H9 (cell line): Measurements from ENCODE around the gene TTLL1. TPM values are rescaled to one million over a fixed set of nuclear protein-coding genes. Genes with fewer than 3 reads are reported as not detected.

Experiments
- DNase-seq: peaks from one replicate; pipeline ENCODE4 v3.0.0-alpha.2; 2017
- H2AFZ ChIP-seq: one replicate; pipeline ENCODE4 v1.6.1; 2013; ENCODE audit warnings: mild to moderate bottlenecking, low read length, control low read depth, moderate library complexity
- H2AK5ac ChIP-seq: 2 replicates; pipeline ENCODE4 v1.6.1; 2013; ENCODE audit warnings: low read length, control low read depth, mixed read lengths; ENCODE audit not compliant: insufficient read length
- H2BK120ac ChIP-seq: one replicate; pipeline ENCODE4 v1.6.1; 2013; ENCODE audit warnings: low read depth, mild to moderate bottlenecking, low read length, control low read depth, inconsistent platforms; ENCODE audit not compliant: poor library complexity, severe bottlenecking
- H2BK12ac ChIP-seq: 2 replicates; pipeline ENCODE4 v1.6.1; 2013; ENCODE audit warnings: low read length, control low read depth, mixed read lengths, low read depth; ENCODE audit not compliant: insufficient read length
- H2BK15ac ChIP-seq: 2 replicates; pipeline ENCODE4 v1.6.1; 2013; ENCODE audit warnings: low read depth, low read length, control low read depth
- H2BK20ac ChIP-seq: one replicate; pipeline ENCODE4 v1.6.1; 2013; ENCODE audit warnings: low read depth, mild to moderate bottlenecking, low read length, control low read depth, inconsistent platforms; ENCODE audit not compliant: poor library complexity, severe bottlenecking
- H2BK5ac ChIP-seq: 2 replicates; pipeline ENCODE4 v1.6.1; 2013; ENCODE audit warnings: low read length, control low read depth, mixed read lengths; ENCODE audit not compliant: insufficient read length
- H3K14ac ChIP-seq: 2 replicates; pipeline ENCODE4 v1.6.1; 2013; ENCODE audit warnings: low read length, control low read depth; ENCODE audit not compliant: insufficient read depth
- H3K18ac ChIP-seq: 2 replicates; pipeline ENCODE4 v1.6.1; 2013; ENCODE audit warnings: low read depth, mild to moderate bottlenecking, mixed read lengths, low read length, control low read depth; ENCODE audit not compliant: insufficient read length
- H3K23ac ChIP-seq: 2 replicates; pipeline ENCODE4 v1.6.1; 2013; ENCODE audit warnings: low read length, control low read depth, mixed read lengths, low read depth; ENCODE audit not compliant: insufficient read length
- H3K23me2 ChIP-seq: 2 replicates; pipeline ENCODE4 v1.6.1; 2013; ENCODE audit warnings: low read depth, mild to moderate bottlenecking, mixed read lengths, low read length, control low read depth; ENCODE audit not compliant: insufficient read length, poor library complexity, severe bottlenecking
- H3K27ac ChIP-seq: 2 replicates; pipeline ENCODE4 v1.5.1; 2013; ENCODE audit warnings: low read length, control low read depth, mixed read lengths, low read depth; ENCODE audit not compliant: insufficient read length
- H3K27me3 ChIP-seq: 2 replicates; pipeline ENCODE4 v1.6.1; 2013; ENCODE audit warnings: low read length, control low read depth, inconsistent platforms; ENCODE audit not compliant: insufficient read depth
- H3K4ac ChIP-seq: 2 replicates; pipeline ENCODE4 v1.6.1; 2013; ENCODE audit warnings: low read depth, mild to moderate bottlenecking, control low read depth, inconsistent platforms, low read length, moderate library complexity
- H3K4me1 ChIP-seq: 2 replicates; pipeline ENCODE4 v1.6.1; 2013; ENCODE audit warnings: low read length, control low read depth, inconsistent platforms; ENCODE audit not compliant: insufficient read depth
- H3K4me2 ChIP-seq: 2 replicates; pipeline ENCODE4 v1.6.1; 2013; ENCODE audit warnings: low read length, control low read depth, mixed read lengths; ENCODE audit not compliant: insufficient read length, insufficient read depth
- H3K56ac ChIP-seq: 2 replicates; pipeline ENCODE4 v1.6.1; 2013; ENCODE audit warnings: low read depth, mild to moderate bottlenecking, mixed read lengths, low read length, control low read depth; ENCODE audit not compliant: insufficient read length
- H3K79me1 ChIP-seq: 2 replicates; pipeline ENCODE4 v1.6.1; 2013; ENCODE audit warnings: low read depth, mild to moderate bottlenecking, moderate library complexity, low read length, control low read depth, inconsistent platforms; ENCODE audit not compliant: insufficient read depth, poor library complexity, severe bottlenecking
- H3K79me2 ChIP-seq: 2 replicates; pipeline ENCODE4 v1.6.1; 2013; ENCODE audit warnings: low read length, control low read depth, inconsistent platforms; ENCODE audit not compliant: insufficient read depth
- H3K9ac ChIP-seq: 2 replicates; pipeline ENCODE4 v1.6.1; 2013; ENCODE audit warnings: low read length, control low read depth, mixed read lengths; ENCODE audit not compliant: insufficient read length; ENCODE audit errors: extremely low read depth
- H3K9me3 ChIP-seq: one replicate; pipeline ENCODE4 v1.6.1; 2013; ENCODE audit warnings: low read depth, low read length, inconsistent platforms; ENCODE audit not compliant: control insufficient read depth
- H3T11ph ChIP-seq: one replicate; pipeline ENCODE4 v1.6.1; 2013; ENCODE audit warnings: mild to moderate bottlenecking, low read length, control low read depth, inconsistent platforms
- H4K20me1 ChIP-seq: one replicate; pipeline ENCODE4 v1.6.1; 2013; ENCODE audit not compliant: control insufficient read depth, insufficient read length, insufficient read depth
- H4K5ac ChIP-seq: 2 replicates; pipeline ENCODE4 v1.6.1; 2013; ENCODE audit warnings: low read depth, mild to moderate bottlenecking, mixed read lengths, low read length, control low read depth; ENCODE audit not compliant: insufficient read length
- H4K8ac ChIP-seq: replicated peaks from 2 replicates; pipeline ENCODE4 v1.6.1; 2013; ENCODE audit warnings: low read length, control low read depth, mixed read lengths, low read depth; ENCODE audit not compliant: insufficient read length
- H4K91ac ChIP-seq: 2 replicates; pipeline ENCODE4 v1.6.1; 2013; ENCODE audit warnings: low read depth, mild to moderate bottlenecking, moderate library complexity, mixed read lengths, low read length, control low read depth; ENCODE audit not compliant: insufficient read length
- H3K27ac Mint-ChIP-seq, 3 experiments: 2 replicates in 2 of 3; 3 replicates in 1 of 3; pipeline ENCODE4 v1.8.0; 2020 to 2021; ENCODE audit warnings: mixed read lengths in 3 of 3, mild to moderate bottlenecking in 1 of 3, moderate library complexity in 1 of 3
- H3K27me3 Mint-ChIP-seq: 2 replicates; pipeline ENCODE4 v1.8.0; 2021; ENCODE audit warnings: low read depth, mild to moderate bottlenecking, moderate library complexity, mixed read lengths
- H3K36me3 Mint-ChIP-seq, 3 experiments: 2 replicates in 2 of 3; 3 replicates in 1 of 3; pipeline ENCODE4 v1.8.0; 2020 to 2021; ENCODE audit warnings: low read depth in 3 of 3, mixed read lengths in 3 of 3; ENCODE audit not compliant: insufficient read depth in 1 of 3
- H3K4me1 Mint-ChIP-seq, 2 experiments: 2 replicates each; pipeline ENCODE4 v1.8.0; 2020; ENCODE audit warnings: mixed read lengths in 2 of 2
- H3K4me3 Mint-ChIP-seq, 2 experiments: 2 replicates in 1 of 2; 3 replicates in 1 of 2; pipeline ENCODE4 v1.8.0; 2020 to 2021; ENCODE audit warnings: mild to moderate bottlenecking in 2 of 2, mixed read lengths in 2 of 2, moderate library complexity in 1 of 2
- H3K9me3 Mint-ChIP-seq, 2 experiments: 2 replicates in 1 of 2; 3 replicates in 1 of 2; pipeline ENCODE4 v1.8.0; 2020; ENCODE audit warnings: mild to moderate bottlenecking in 2 of 2, mixed read lengths in 2 of 2, moderate library complexity in 1 of 2
- WGBS: extraction: QIAGEN DNeasy Blood & Tissue Kit; methylation state at CpG from one replicate; pipeline ENCODE4 v1.1.7; 2013; ENCODE audit warnings: missing lambda C conversion rate, low lambda C conversion rate, mixed read lengths; ENCODE audit not compliant: insufficient read length; ENCODE audit errors: extremely low coverage; 5-methylcytosine and 5-hydroxymethylcytosine counted together
- total RNA-seq: library from RNA; stranded (reverse); gene quantifications from 2 replicates; pipeline ENCODE4 v1.2.1, GENCODE V29; 2021
- TF ChIP-seq, protein P1 (sequence below): fragments of 200-600 bp; sonication (generic); conservative IDR thresholded peaks from 3 replicates; pipeline ENCODE4 v1.8.0; 2021; ENCODE audit warnings: antibody characterized with exemption, mild to moderate bottlenecking

Gene TTLL1
- total RNA-seq, 1 experiment from 2014 or later: 4.1 TPM

DNA sequence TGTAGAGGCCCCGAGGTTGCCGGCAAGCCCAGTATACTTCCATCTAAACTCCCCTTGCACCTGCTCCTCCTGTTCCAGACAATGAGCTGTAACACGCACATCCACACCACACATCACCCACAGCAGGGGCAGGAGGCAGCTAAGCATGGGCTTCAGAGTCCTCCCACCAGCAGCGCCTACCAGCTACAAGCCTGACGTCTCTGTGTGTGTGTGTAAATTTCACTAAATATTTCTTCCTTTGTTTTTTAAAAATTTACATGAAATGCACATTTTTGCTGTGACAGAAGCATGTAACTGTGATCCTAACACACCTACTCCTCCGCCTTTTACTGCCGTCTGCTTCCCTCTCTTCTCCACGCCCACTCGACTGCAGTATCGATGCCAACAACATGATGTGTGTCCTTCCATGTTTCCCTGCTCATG lies 44.9 kb downstream of the TTLL1 start:
- Histone ChIP-seq H3K79me2 (no peaks in the 10 kb centered on the region), H3K4me1 (no peaks in the 10 kb centered on the region), H2BK20ac (no peak overlapping the region), H3K27ac (no peak overlapping the region), H3K27me3 (no peaks in the 10 kb centered on the region), H3K9me3 (no peaks in the 10 kb centered on the region), H4K8ac (no peak overlapping the region), H3K4me2 (no peak overlapping the region), H2BK120ac (no peak overlapping the region), H3K56ac (no peak overlapping the region), H3K23ac (no peak overlapping the region), H3K14ac (no peak overlapping the region), H2BK5ac (no peak overlapping the region), H3K79me1 (no peaks in the 10 kb centered on the region), H3T11ph (no peak overlapping the region), H4K91ac (no peak overlapping the region), H2AK5ac (no peak overlapping the region), H2AFZ (no peak overlapping the region), H3K23me2 (peaks cover 3% of the 10 kb centered on the region), H3K4ac (no peak overlapping the region), H3K9ac (no peak overlapping the region), H2BK15ac (no peak overlapping the region), H3K18ac (no peak overlapping the region), H2BK12ac (no peak overlapping the region), H4K5ac (no peak overlapping the region), H4K20me1 (no peaks in the 10 kb centered on the region)
- TF ChIP-seq, protein P1, sequence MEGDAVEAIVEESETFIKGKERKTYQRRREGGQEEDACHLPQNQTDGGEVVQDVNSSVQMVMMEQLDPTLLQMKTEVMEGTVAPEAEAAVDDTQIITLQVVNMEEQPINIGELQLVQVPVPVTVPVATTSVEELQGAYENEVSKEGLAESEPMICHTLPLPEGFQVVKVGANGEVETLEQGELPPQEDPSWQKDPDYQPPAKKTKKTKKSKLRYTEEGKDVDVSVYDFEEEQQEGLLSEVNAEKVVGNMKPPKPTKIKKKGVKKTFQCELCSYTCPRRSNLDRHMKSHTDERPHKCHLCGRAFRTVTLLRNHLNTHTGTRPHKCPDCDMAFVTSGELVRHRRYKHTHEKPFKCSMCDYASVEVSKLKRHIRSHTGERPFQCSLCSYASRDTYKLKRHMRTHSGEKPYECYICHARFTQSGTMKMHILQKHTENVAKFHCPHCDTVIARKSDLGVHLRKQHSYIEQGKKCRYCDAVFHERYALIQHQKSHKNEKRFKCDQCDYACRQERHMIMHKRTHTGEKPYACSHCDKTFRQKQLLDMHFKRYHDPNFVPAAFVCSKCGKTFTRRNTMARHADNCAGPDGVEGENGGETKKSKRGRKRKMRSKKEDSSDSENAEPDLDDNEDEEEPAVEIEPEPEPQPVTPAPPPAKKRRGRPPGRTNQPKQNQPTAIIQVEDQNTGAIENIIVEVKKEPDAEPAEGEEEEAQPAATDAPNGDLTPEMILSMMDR: no peak
- H3K27me3 Mint-ChIP-seq: no peaks in the 10 kb centered on the region
- no peak for DNase-seq
- WGBS: no CpG with 5 or more reads among the region's 10 CpGs
- H3K4me3 Mint-ChIP-seq: no peak overlapping the region
- no peaks in the 10 kb centered on the region for H3K36me3 Mint-ChIP-seq
- H3K4me1 Mint-ChIP-seq: peaks cover 8 to 12% of the 10 kb centered on the region in 2 experiments
- H3K27ac Mint-ChIP-seq: 0 out of 7 replicates have a peak overlapping the region, but pooled peaks of 1 of the 3 experiments have one; percentile 86
- H3K9me3 Mint-ChIP-seq: no peaks in the 10 kb centered on the region
